Neural progenitor cell (in vitro differentiated cells): ENCODE measurements around the gene NEDD4L. TPM values are rescaled to one million over a fixed set of nuclear protein-coding genes. Genes with fewer than 3 reads are reported as not detected.

Experiments
- DNase-seq: peaks from one replicate; pipeline ENCODE4 v3.0.0-alpha.2; 2016; ENCODE audit warnings: low spot score
- H2AFZ ChIP-seq: fragments of 200-600 bp; sonication (generic); replicated peaks from 2 replicates; pipeline ENCODE4 v1.6.1; 2016; ENCODE audit warnings: antibody characterized with exemption
- H3F3A ChIP-seq: fragments of 200-600 bp; sonication (generic); 2 replicates; pipeline ENCODE4 v1.6.1; 2016; ENCODE audit warnings: antibody characterized with exemption, low read depth
- H3K27ac ChIP-seq: fragments of 200-600 bp; sonication (generic); 2 replicates; pipeline ENCODE4 v1.5.1; 2016; ENCODE audit warnings: mild to moderate bottlenecking
- H3K27me3 ChIP-seq: fragments of 200-600 bp; sonication (generic); 2 replicates; pipeline ENCODE4 v1.6.1; 2016; ENCODE audit warnings: mild to moderate bottlenecking, moderate library complexity
- H3K36me3 ChIP-seq: fragments of 200-600 bp; sonication (generic); 2 replicates; pipeline ENCODE4 v1.5.1; 2016
- H3K4me1 ChIP-seq: fragments of 200-600 bp; sonication (generic); 2 replicates; pipeline ENCODE4 v1.6.1; 2016; ENCODE audit warnings: mixed run types
- H3K4me2 ChIP-seq: fragments of 200-600 bp; sonication (generic); 2 replicates; pipeline ENCODE4 v1.6.1; 2016
- H3K4me3 ChIP-seq: fragments of 200-600 bp; sonication (generic); 2 replicates; pipeline ENCODE4 v1.5.1; 2016
- H3K79me2 ChIP-seq: fragments of 200-600 bp; sonication (generic); 2 replicates; pipeline ENCODE4 v1.6.1; 2016; ENCODE audit warnings: low read depth
- H3K9ac ChIP-seq: fragments of 200-600 bp; sonication (generic); 2 replicates; pipeline ENCODE4 v1.6.1; 2016
- H3K9me3 ChIP-seq: fragments of 200-600 bp; sonication (generic); 2 replicates; pipeline ENCODE4 v1.5.1; 2016; ENCODE audit warnings: low read depth
- H4K20me1 ChIP-seq: fragments of 200-600 bp; sonication (generic); 2 replicates; pipeline ENCODE4 v1.6.1; 2016; ENCODE audit warnings: low read depth
- H3K27ac Mint-ChIP-seq: 3 replicates; pipeline ENCODE4 v1.8.0; 2021; ENCODE audit warnings: mixed read lengths
- H3K27me3 Mint-ChIP-seq: 2 replicates; pipeline ENCODE4 v1.8.0; 2022; ENCODE audit warnings: low read depth, mild to moderate bottlenecking, inconsistent platforms, moderate library complexity, mixed read lengths; ENCODE audit not compliant: insufficient read depth
- H3K36me3 Mint-ChIP-seq: 3 replicates; pipeline ENCODE4 v1.8.0; 2021; ENCODE audit warnings: mixed read lengths
- H3K4me1 Mint-ChIP-seq: 3 replicates; pipeline ENCODE4 v1.8.0; 2021; ENCODE audit warnings: mixed read lengths
- H3K4me3 Mint-ChIP-seq: 3 replicates; pipeline ENCODE4 v1.8.0; 2021; ENCODE audit warnings: mild to moderate bottlenecking, moderate library complexity, mixed read lengths
- H3K9me3 Mint-ChIP-seq: 3 replicates; pipeline ENCODE4 v1.8.0; 2020; ENCODE audit warnings: mixed read lengths
- CTCF ChIP-seq: fragments of 200-600 bp; sonication (generic); IDR thresholded peaks from 2 replicates; pipeline ENCODE4 v1.5.1; 2017; ENCODE audit warnings: antibody characterized with exemption, mild to moderate bottlenecking
- EZH2 ChIP-seq: fragments of 200-600 bp; sonication (generic); IDR thresholded peaks from 2 replicates; pipeline ENCODE4 v1.6.1; 2017; ENCODE audit warnings: antibody characterized with exemption, mild to moderate bottlenecking, moderate library complexity
- EZH2phosphoT487 ChIP-seq: fragments of 200-600 bp; sonication (generic); IDR thresholded peaks from 2 replicates; pipeline ENCODE4 v1.6.1; 2017; ENCODE audit warnings: antibody characterized with exemption
- total RNA-seq: library from RNA; depleted of rRNA; stranded (reverse); fragments of >200 nt; gene quantifications from 2 replicates; pipeline ENCODE4 v1.2.3, GENCODE V29; 2015; ENCODE audit warnings: low replicate concordance

The NEDD4L gene
- total RNA-seq, 1 donor from 2014 or later: 55.5 TPM

- Histone ChIP-seq H3K4me2 (no peak overlapping the region), H3K27me3 (no peaks in the 10 kb centered on the region), H3K27ac (no peak overlapping the region), H3K36me3 (no peaks in the 10 kb centered on the region), H3K9me3 (no peaks in the 10 kb centered on the region), H3K79me2 (no peaks in the 10 kb centered on the region), H3F3A (no peaks in the 10 kb centered on the region), H3K4me1 (peaks cover 8% of the 10 kb centered on the region), H2AFZ (no peak overlapping the region), H4K20me1 (no peaks in the 10 kb centered on the region), H3K9ac (no peak overlapping the region), H3K4me3 (no peak overlapping the region)
- H3K36me3 Mint-ChIP-seq: no peaks in the 10 kb centered on the region
- no peak overlapping the region for H3K27ac Mint-ChIP-seq
- H3K4me3 Mint-ChIP-seq: no peak overlapping the region
- peaks cover 14% of the 10 kb centered on the region for H3K4me1 Mint-ChIP-seq
- no peak for TF ChIP-seq CTCF
- TF ChIP-seq EZH2phosphoT487: no peak
- no peak for TF ChIP-seq EZH2
- H3K9me3 Mint-ChIP-seq: no peaks in the 10 kb centered on the region
- no peak for DNase-seq
- no peaks in the 10 kb centered on the region for H3K27me3 Mint-ChIP-seq
These were observed 222.3 kb downstream of the NEDD4L start for GRCh38 chr18:58266291-58266690.

GRCh38 chr18:58267493-58267892 is 223.5 kb downstream of the NEDD4L start:
- Mint-ChIP-seq H3K27ac (no peak overlapping the region), H3K4me3 (no peak overlapping the region), H3K9me3 (no peaks in the 10 kb centered on the region), H3K4me1 (peaks cover 14% of the 10 kb centered on the region), H3K36me3 (no peaks in the 10 kb centered on the region), H3K27me3 (no peaks in the 10 kb centered on the region)
- Histone ChIP-seq H3K4me1 (peaks cover 8% of the 10 kb centered on the region), H3F3A (no peaks in the 10 kb centered on the region), H3K27ac (no peak overlapping the region), H3K36me3 (no peaks in the 10 kb centered on the region), H3K4me2 (no peak overlapping the region), H2AFZ (no peak overlapping the region), H3K4me3 (no peak overlapping the region), H3K79me2 (peaks cover 5% of the 10 kb centered on the region), H3K9me3 (no peaks in the 10 kb centered on the region), H3K27me3 (no peaks in the 10 kb centered on the region), H3K9ac (no peak overlapping the region), H4K20me1 (no peaks in the 10 kb centered on the region)
- TF ChIP-seq CTCF (no peak), EZH2phosphoT487 (no peak), EZH2 (no peak)
- DNase-seq: no peak

- peaks cover 5% of the 10 kb centered on the region for H3K79me2 ChIP-seq
- H3K9ac ChIP-seq: no peak overlapping the region
- no peaks in the 10 kb centered on the region for H3K36me3 ChIP-seq
- H4K20me1 ChIP-seq: no peaks in the 10 kb centered on the region
- no peak overlapping the region for H3K4me2 ChIP-seq
- Mint-ChIP-seq H3K36me3 (no peaks in the 10 kb centered on the region), H3K4me3 (no peak overlapping the region), H3K4me1 (peaks cover 2% of the 10 kb centered on the region), H3K27ac (no peak overlapping the region), H3K9me3 (no peaks in the 10 kb centered on the region), H3K27me3 (no peaks in the 10 kb centered on the region)
- no peaks in the 10 kb centered on the region for H3K9me3 ChIP-seq
- H2AFZ ChIP-seq: no peak overlapping the region
- H3F3A ChIP-seq: no peaks in the 10 kb centered on the region
- TF ChIP-seq EZH2phosphoT487 (no peak), EZH2 (no peak), CTCF (no peak)
- H3K4me3 ChIP-seq: no peak overlapping the region
- no peaks in the 10 kb centered on the region for H3K27me3 ChIP-seq
- DNase-seq: no peak
- H3K4me1 ChIP-seq: no peaks in the 10 kb centered on the region
- no peak overlapping the region for H3K27ac ChIP-seq
These were observed 224.8 kb downstream of the NEDD4L start for GRCh38 chr18:58268849-58269248.
